ENCODE data around the gene PTPN1. TPM values are rescaled to one million over a fixed set of nuclear protein-coding genes. Genes with fewer than 3 reads are reported as not detected.

The PTPN1 gene
- total and polyA plus RNA-seq, 2 experiments from 2014 or later: 16.9 to 26.4 TPM

DNA sequence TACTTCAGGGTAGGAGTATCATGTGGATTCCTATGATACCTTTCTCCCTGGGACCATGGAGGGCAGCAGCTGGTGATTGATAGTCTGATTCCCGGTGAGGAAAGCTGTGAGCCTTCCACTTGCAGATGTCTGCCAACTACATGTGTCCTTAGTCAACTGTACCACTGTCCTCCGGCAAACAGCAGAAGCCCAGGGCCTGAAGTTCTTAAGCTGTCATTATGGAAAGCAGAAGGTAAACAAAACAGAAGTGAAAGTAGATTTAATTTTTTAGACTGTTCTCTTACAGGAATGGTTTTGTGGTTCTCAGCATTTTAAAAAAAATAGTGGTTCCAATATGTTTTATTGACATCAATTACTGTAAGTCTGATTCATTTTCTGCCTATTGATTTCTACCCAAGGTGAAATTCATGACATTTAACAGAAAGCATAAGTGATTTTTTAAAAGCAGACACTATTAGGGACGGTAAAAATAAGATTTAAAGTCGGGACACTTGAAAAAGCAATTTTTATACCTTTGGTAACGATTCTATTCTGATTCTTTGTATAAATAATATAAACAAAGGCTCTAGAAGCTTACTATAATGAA, 36.6 kb downstream of the PTPN1 start:
- Histone ChIP-seq H3K27me3 (ENCODE audit: insufficient read depth) (no peaks in the 10 kb centered on the region), H3F3A (replicated peaks; ENCODE audit: low read depth) (no peaks in the 10 kb centered on the region), H3K4me2 (no peak overlapping the region), H4K20me1 (replicated peaks; ENCODE audit: insufficient read depth) (peaks cover 7% of the 10 kb centered on the region; the same call in 1 of the 2 replicates), H3K27ac (ENCODE audit: low read depth) (no peak overlapping the region), H3K9me2 (ENCODE audit: insufficient read depth) (no peaks in the 10 kb centered on the region), H3K4me3 (no peak overlapping the region), H3K79me2 (replicated peaks; ENCODE audit: insufficient read depth) (peaks cover 66% of the 10 kb centered on the region), H3K36me3 (ENCODE audit: insufficient read depth) (no peaks in the 10 kb centered on the region; the same call in 1 of the 2 replicates), H2AFZ (no peak overlapping the region), H3K4me1 (ENCODE audit: insufficient read depth) (no peaks in the 10 kb centered on the region)
- Mint-ChIP-seq H3K27me3 (ENCODE audit: insufficient read depth, low read depth, poor library complexity) (no peaks in the 10 kb centered on the region), H3K27ac (no peak overlapping the region), H3K4me3 (no peak overlapping the region), H3K36me3 (ENCODE audit: low read depth) (no peaks in the 10 kb centered on the region; the same call in 2 of the 3 replicates), H3K9me3 (no peaks in the 10 kb centered on the region), H3K4me1 (peaks cover 5% of the 10 kb centered on the region)
- DNase-seq (ENCODE audit: low spot score) (no peak), ATAC-seq (no peak)
- TF ChIP-seq NANOG (IDR thresholded peaks at IDR 0.05; ENCODE audit: borderline replicate concordance) (no peak), CREB1 (CRISPR knock-in tag; IDR thresholded peaks at IDR 0.05; ENCODE audit: low read depth) (no peak), POLR2AphosphoS5 (IDR thresholded peaks at IDR 0.05; ENCODE audit: low read depth) (no peak), JUNB (IDR thresholded peaks at IDR 0.05; ENCODE audit: unreplicated experiment) (no peak)
- TF ChIP-seq, protein P1, sequence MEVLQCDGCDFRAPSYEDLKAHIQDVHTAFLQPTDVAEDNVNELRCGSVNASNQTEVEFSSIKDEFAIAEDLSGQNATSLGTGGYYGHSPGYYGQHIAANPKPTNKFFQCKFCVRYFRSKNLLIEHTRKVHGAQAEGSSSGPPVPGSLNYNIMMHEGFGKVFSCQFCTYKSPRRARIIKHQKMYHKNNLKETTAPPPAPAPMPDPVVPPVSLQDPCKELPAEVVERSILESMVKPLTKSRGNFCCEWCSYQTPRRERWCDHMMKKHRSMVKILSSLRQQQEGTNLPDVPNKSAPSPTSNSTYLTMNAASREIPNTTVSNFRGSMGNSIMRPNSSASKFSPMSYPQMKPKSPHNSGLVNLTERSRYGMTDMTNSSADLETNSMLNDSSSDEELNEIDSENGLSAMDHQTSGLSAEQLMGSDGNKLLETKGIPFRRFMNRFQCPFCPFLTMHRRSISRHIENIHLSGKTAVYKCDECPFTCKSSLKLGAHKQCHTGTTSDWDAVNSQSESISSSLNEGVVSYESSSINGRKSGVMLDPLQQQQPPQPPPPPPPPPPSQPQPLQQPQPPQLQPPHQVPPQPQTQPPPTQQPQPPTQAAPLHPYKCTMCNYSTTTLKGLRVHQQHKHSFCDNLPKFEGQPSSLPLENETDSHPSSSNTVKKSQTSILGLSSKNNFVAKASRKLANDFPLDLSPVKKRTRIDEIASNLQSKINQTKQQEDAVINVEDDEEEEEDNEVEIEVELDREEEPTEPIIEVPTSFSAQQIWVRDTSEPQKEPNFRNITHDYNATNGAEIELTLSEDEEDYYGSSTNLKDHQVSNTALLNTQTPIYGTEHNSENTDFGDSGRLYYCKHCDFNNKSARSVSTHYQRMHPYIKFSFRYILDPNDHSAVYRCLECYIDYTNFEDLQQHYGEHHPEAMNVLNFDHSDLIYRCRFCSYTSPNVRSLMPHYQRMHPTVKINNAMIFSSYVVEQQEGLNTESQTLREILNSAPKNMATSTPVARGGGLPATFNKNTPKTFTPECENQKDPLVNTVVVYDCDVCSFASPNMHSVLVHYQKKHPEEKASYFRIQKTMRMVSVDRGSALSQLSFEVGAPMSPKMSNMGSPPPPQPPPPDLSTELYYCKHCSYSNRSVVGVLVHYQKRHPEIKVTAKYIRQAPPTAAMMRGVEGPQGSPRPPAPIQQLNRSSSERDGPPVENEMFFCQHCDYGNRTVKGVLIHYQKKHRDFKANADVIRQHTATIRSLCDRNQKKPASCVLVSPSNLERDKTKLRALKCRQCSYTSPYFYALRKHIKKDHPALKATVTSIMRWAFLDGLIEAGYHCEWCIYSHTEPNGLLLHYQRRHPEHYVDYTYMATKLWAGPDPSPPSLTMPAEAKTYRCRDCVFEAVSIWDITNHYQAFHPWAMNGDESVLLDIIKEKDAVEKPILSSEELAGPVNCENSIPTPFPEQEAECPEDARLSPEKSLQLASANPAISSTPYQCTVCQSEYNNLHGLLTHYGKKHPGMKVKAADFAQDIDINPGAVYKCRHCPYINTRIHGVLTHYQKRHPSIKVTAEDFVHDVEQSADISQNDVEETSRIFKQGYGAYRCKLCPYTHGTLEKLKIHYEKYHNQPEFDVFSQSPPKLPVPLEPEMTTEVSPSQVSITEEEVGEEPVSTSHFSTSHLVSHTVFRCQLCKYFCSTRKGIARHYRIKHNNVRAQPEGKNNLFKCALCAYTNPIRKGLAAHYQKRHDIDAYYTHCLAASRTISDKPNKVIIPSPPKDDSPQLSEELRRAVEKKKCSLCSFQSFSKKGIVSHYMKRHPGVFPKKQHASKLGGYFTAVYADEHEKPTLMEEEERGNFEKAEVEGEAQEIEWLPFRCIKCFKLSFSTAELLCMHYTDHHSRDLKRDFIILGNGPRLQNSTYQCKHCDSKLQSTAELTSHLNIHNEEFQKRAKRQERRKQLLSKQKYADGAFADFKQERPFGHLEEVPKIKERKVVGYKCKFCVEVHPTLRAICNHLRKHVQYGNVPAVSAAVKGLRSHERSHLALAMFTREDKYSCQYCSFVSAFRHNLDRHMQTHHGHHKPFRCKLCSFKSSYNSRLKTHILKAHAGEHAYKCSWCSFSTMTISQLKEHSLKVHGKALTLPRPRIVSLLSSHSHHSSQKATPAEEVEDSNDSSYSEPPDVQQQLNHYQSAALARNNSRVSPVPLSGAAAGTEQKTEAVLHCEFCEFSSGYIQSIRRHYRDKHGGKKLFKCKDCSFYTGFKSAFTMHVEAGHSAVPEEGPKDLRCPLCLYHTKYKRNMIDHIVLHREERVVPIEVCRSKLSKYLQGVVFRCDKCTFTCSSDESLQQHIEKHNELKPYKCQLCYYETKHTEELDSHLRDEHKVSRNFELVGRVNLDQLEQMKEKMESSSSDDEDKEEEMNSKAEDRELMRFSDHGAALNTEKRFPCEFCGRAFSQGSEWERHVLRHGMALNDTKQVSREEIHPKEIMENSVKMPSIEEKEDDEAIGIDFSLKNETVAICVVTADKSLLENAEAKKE (CRISPR knock-in tag; IDR thresholded peaks at IDR 0.05): no peak
- TF ChIP-seq, protein P2, sequence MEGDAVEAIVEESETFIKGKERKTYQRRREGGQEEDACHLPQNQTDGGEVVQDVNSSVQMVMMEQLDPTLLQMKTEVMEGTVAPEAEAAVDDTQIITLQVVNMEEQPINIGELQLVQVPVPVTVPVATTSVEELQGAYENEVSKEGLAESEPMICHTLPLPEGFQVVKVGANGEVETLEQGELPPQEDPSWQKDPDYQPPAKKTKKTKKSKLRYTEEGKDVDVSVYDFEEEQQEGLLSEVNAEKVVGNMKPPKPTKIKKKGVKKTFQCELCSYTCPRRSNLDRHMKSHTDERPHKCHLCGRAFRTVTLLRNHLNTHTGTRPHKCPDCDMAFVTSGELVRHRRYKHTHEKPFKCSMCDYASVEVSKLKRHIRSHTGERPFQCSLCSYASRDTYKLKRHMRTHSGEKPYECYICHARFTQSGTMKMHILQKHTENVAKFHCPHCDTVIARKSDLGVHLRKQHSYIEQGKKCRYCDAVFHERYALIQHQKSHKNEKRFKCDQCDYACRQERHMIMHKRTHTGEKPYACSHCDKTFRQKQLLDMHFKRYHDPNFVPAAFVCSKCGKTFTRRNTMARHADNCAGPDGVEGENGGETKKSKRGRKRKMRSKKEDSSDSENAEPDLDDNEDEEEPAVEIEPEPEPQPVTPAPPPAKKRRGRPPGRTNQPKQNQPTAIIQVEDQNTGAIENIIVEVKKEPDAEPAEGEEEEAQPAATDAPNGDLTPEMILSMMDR (conservative IDR thresholded peaks at IDR 0.05; ENCODE audit: low read depth in 2 of 2): no peak
- TF ChIP-seq, protein P3, sequence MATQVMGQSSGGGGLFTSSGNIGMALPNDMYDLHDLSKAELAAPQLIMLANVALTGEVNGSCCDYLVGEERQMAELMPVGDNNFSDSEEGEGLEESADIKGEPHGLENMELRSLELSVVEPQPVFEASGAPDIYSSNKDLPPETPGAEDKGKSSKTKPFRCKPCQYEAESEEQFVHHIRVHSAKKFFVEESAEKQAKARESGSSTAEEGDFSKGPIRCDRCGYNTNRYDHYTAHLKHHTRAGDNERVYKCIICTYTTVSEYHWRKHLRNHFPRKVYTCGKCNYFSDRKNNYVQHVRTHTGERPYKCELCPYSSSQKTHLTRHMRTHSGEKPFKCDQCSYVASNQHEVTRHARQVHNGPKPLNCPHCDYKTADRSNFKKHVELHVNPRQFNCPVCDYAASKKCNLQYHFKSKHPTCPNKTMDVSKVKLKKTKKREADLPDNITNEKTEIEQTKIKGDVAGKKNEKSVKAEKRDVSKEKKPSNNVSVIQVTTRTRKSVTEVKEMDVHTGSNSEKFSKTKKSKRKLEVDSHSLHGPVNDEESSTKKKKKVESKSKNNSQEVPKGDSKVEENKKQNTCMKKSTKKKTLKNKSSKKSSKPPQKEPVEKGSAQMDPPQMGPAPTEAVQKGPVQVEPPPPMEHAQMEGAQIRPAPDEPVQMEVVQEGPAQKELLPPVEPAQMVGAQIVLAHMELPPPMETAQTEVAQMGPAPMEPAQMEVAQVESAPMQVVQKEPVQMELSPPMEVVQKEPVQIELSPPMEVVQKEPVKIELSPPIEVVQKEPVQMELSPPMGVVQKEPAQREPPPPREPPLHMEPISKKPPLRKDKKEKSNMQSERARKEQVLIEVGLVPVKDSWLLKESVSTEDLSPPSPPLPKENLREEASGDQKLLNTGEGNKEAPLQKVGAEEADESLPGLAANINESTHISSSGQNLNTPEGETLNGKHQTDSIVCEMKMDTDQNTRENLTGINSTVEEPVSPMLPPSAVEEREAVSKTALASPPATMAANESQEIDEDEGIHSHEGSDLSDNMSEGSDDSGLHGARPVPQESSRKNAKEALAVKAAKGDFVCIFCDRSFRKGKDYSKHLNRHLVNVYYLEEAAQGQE (IDR thresholded peaks at IDR 0.05; ENCODE audit: unreplicated experiment): no peak

Data from GM23338 (cell line).